Liver (tissue), 9 donors: ENCODE data around the gene IGSF3. TPM values are rescaled to one million over a fixed set of nuclear protein-coding genes. Genes with fewer than 3 reads are reported as not detected.

Source experiments
- DNase-seq: peaks from one replicate; pipeline ENCODE4 v3.0.0-alpha.2; 2017; ENCODE audit warnings: low spot score
- H3K27ac ChIP-seq, 2 donors: one replicate each; pipeline ENCODE4 v1.7.0; 2013; ENCODE audit warnings: inconsistent platforms in 2 of 2, low read length in 2 of 2, control low read depth in 1 of 2, low read depth in 1 of 2, mild to moderate bottlenecking in 1 of 2
- H3K27me3 ChIP-seq, 4 donors: one replicate each; pipeline versions ENCODE4 v1.6.1 to v1.7.0; 2013; ENCODE audit warnings: low read length in 3 of 4, inconsistent platforms in 1 of 4, mild to moderate bottlenecking in 1 of 4, moderate library complexity in 1 of 4; ENCODE audit not compliant: control insufficient read depth in 4 of 4, insufficient read depth in 4 of 4
- H3K36me3 ChIP-seq, 4 donors: one replicate each; pipeline versions ENCODE4 v1.6.1 to v1.7.0; 2013; ENCODE audit warnings: low read length in 3 of 4, mild to moderate bottlenecking in 3 of 4, low read depth in 1 of 4, moderate library complexity in 1 of 4; ENCODE audit not compliant: control insufficient read depth in 4 of 4, insufficient read depth in 3 of 4
- H3K4me1 ChIP-seq, 4 donors: one replicate each; pipeline versions ENCODE4 v1.6.1 to v1.7.0; 2013; ENCODE audit warnings: low read length in 3 of 4, mild to moderate bottlenecking in 3 of 4, moderate library complexity in 1 of 4; ENCODE audit not compliant: control insufficient read depth in 4 of 4, insufficient read depth in 4 of 4
- H3K4me3 ChIP-seq, 3 donors: one replicate each; pipeline versions ENCODE4 v1.6.1 to v1.7.0; 2013; ENCODE audit warnings: low read length in 3 of 3, control low read depth in 1 of 3, low read depth in 1 of 3, mild to moderate bottlenecking in 1 of 3
- H3K9ac ChIP-seq, 2 donors: one replicate each; pipeline ENCODE4 v1.7.0; 2013; ENCODE audit warnings: low read length in 2 of 2, mild to moderate bottlenecking in 2 of 2, moderate library complexity in 2 of 2, control low read depth in 1 of 2, low read depth in 1 of 2
- H3K9me3 ChIP-seq, 4 donors: one replicate each; pipeline versions ENCODE4 v1.6.1 to v1.7.0; 2013; ENCODE audit warnings: low read length in 3 of 4; ENCODE audit not compliant: control insufficient read depth in 4 of 4
- FOXA1 ChIP-seq: IDR thresholded peaks from 2 replicates; pipeline ENCODE4 v1.6.1; 2016; ENCODE audit warnings: antibody characterized with exemption
- HNF4G ChIP-seq: IDR thresholded peaks from 2 replicates; pipeline ENCODE4 v1.6.1; 2016; ENCODE audit warnings: antibody characterized with exemption
- JUND ChIP-seq, 2 donors: IDR thresholded peaks; 2 replicates each; pipeline ENCODE4 v1.6.1; 2016; ENCODE audit warnings: antibody characterized with exemption in 2 of 2
- RAD21 ChIP-seq, 2 donors: IDR thresholded peaks; 2 replicates each; pipeline ENCODE4 v1.6.1; 2016; ENCODE audit warnings: antibody characterized with exemption in 2 of 2, mild to moderate bottlenecking in 2 of 2
- TAF1 ChIP-seq: conservative IDR thresholded peaks from 2 replicates; pipeline ENCODE4 v1.6.1; 2016; ENCODE audit warnings: antibody characterized with exemption, mild to moderate bottlenecking
- YY1 ChIP-seq: IDR thresholded peaks from 2 replicates; pipeline ENCODE4 v1.6.1; 2016; ENCODE audit warnings: antibody characterized with exemption, mild to moderate bottlenecking
- WGBS: extraction: QIAGEN DNeasy Blood & Tissue Kit; methylation state at CpG from one replicate; pipeline ENCODE4 v1.1.7; 2013; 5-methylcytosine and 5-hydroxymethylcytosine counted together
- polyA plus RNA-seq, 2 donors: library from polyadenylated mRNA; stranded (reverse) in 1 of 2; unstranded in 1 of 2; fragments of 200-250 nt in 1 of 2; fragments of >200 nt in 1 of 2; fragmentation: Nextera tagmentation in 1 of 2; extraction: Ambion mirVana in 1 of 2; gene quantifications; one replicate each; pipeline versions ENCODE4 v1.2.1 to v1.2.3, GENCODE V29; 2013 to 2015
- total RNA-seq, 2 donors: library from RNA; depleted of rRNA; stranded (reverse); fragments of >200 nt; gene quantifications; one replicate each; pipeline ENCODE4 v1.2.3, GENCODE V29; 2014
- TF ChIP-seq, protein P1 (sequence below): IDR thresholded peaks from 2 replicates; pipeline ENCODE4 v1.6.1; 2016; ENCODE audit warnings: antibody characterized with exemption, mild to moderate bottlenecking
- TF ChIP-seq, protein P2 (sequence below): IDR thresholded peaks from 2 replicates; pipeline ENCODE4 v1.6.1; 2016; ENCODE audit warnings: antibody characterized with exemption
- TF ChIP-seq, protein P3 (sequence below): IDR thresholded peaks from 2 replicates; pipeline ENCODE4 v1.6.1; 2016; ENCODE audit warnings: antibody characterized with exemption
- TF ChIP-seq, protein P4 (sequence below): fragments of 150-350 bp; IDR thresholded peaks from 2 replicates; pipeline ENCODE4 v1.5.1; 2017; ENCODE audit warnings: improper control_type of control experiment, low read depth, low read length; ENCODE audit not compliant: missing input control
- donor health status: healthy.
- donor health status: healthy.
- donor health status: healthy.
- donor health status: healthy.
- donor health status: healthy.

IGSF3 gene
- total and polyA plus RNA-seq, 4 donors: 0.14 to 5.4 (median 0.68) TPM

DNA sequence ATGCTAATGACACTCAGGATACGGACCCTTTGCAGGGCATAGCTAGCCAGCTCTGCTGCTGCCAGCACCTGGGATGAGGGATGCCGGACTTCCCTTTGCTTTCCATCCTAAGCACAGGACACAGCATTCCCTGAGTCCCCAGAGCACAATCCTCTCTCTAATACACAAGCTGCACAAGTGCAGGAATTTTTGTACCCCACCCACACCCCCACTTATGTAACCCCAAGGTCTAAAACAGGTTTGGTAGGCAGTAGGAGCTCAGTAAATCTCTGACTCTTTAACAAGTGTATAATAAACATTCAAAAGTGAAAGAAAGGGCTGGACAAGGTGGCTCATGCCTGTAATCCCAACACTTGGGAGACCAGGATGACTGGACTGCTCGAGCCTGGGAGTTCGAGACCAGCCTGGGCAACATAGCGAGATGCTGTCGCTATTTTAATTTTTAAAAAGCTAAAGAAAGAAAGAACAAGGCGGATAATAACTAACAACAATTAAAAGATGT is 42.2 kb upstream of the IGSF3 start:
- Histone ChIP-seq H3K27ac (no peak overlapping the region), H3K4me1 (no peaks in the 10 kb centered on the region), H3K27me3 (no peaks in the 10 kb centered on the region), H3K36me3 (no peaks in the 10 kb centered on the region), H3K9me3 (no peaks in the 10 kb centered on the region), H3K4me3 (no peak overlapping the region), H3K9ac (no peak overlapping the region)
- TF ChIP-seq JUND (IDR thresholded peaks at IDR 0.05) (no peak), TAF1 (no peak), RAD21 (IDR thresholded peaks at IDR 0.05) (no peak), YY1 (no peak)
- TF ChIP-seq, protein P1, sequence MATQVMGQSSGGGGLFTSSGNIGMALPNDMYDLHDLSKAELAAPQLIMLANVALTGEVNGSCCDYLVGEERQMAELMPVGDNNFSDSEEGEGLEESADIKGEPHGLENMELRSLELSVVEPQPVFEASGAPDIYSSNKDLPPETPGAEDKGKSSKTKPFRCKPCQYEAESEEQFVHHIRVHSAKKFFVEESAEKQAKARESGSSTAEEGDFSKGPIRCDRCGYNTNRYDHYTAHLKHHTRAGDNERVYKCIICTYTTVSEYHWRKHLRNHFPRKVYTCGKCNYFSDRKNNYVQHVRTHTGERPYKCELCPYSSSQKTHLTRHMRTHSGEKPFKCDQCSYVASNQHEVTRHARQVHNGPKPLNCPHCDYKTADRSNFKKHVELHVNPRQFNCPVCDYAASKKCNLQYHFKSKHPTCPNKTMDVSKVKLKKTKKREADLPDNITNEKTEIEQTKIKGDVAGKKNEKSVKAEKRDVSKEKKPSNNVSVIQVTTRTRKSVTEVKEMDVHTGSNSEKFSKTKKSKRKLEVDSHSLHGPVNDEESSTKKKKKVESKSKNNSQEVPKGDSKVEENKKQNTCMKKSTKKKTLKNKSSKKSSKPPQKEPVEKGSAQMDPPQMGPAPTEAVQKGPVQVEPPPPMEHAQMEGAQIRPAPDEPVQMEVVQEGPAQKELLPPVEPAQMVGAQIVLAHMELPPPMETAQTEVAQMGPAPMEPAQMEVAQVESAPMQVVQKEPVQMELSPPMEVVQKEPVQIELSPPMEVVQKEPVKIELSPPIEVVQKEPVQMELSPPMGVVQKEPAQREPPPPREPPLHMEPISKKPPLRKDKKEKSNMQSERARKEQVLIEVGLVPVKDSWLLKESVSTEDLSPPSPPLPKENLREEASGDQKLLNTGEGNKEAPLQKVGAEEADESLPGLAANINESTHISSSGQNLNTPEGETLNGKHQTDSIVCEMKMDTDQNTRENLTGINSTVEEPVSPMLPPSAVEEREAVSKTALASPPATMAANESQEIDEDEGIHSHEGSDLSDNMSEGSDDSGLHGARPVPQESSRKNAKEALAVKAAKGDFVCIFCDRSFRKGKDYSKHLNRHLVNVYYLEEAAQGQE: no peak
- no peak for DNase-seq
- WGBS: 93% methylated on average over 7 of the region's 7 CpGs

DNA sequence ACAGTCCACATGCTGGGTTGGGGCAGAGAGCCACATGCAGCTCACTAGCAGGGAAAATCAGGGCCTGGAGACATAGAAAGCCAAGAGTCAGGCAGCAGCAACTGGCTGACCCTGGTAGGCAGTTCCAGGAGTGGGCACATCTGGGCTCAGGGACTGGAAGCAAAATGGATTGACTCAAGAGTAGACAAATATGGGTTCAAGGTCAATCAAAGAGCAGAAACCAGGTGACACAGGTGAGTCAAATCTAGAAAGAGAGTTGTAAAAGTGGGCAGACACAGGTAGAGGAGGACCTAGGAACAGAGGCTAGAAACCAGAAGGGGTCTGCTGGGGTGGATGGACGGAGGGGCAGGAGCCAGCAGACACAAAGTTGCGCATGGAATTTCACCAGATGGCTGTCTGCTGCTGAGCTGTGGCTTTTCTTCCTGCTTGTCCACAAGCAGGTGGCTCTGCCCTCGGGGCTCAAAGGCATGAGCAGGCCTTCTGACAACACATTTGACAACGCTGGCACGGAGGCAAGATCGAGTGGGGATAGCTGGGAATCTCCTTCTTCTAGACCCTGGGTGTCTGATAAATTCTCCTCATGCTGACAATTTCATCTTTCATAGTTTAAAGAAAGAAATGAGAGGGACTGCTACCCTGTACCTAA is 40.8 kb upstream of the IGSF3 start:
- no peak overlapping the region for H3K4me3 ChIP-seq
- no peaks in the 10 kb centered on the region for H3K4me1 ChIP-seq
- TF ChIP-seq TAF1: no peak
- no peak for TF ChIP-seq JUND (IDR thresholded peaks at IDR 0.05)
- DNase-seq: no peak
- no peaks in the 10 kb centered on the region for H3K36me3 ChIP-seq
- H3K9ac ChIP-seq: no peak overlapping the region
- H3K9me3 ChIP-seq: no peaks in the 10 kb centered on the region
- 91% methylated on average over 6 of the region's 6 CpGs for WGBS
- no peak overlapping the region for H3K27ac ChIP-seq
- no peaks in the 10 kb centered on the region for H3K27me3 ChIP-seq

DNA sequence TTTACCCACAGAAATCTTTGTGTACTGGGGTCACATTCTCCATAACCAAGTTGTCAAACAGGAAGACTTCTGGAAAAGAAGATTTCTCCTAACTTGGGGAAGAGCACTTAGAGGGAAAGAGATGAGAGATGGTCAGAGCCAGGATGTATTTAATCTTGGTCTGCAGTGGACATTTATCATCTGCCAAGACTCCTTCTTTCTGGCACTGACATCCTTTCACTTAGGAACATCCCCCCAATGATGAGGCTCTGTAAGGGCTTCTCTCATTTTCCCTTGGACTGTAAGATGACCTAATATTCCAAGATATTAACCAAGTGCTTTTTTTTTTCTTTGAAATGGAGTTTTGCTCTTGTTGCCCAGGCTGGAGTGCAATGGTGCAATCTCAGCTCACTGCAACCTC is 39.3 kb upstream of the IGSF3 start:
- Histone ChIP-seq H3K27me3 (no peaks in the 10 kb centered on the region), H3K4me1 (no peaks in the 10 kb centered on the region), H3K9me3 (no peaks in the 10 kb centered on the region), H3K9ac (no peak overlapping the region), H3K36me3 (no peaks in the 10 kb centered on the region), H3K4me3 (no peak overlapping the region), H3K27ac (no peak overlapping the region)
- TF ChIP-seq RAD21 (IDR thresholded peaks at IDR 0.05): no peak
- no peak for DNase-seq

DNA sequence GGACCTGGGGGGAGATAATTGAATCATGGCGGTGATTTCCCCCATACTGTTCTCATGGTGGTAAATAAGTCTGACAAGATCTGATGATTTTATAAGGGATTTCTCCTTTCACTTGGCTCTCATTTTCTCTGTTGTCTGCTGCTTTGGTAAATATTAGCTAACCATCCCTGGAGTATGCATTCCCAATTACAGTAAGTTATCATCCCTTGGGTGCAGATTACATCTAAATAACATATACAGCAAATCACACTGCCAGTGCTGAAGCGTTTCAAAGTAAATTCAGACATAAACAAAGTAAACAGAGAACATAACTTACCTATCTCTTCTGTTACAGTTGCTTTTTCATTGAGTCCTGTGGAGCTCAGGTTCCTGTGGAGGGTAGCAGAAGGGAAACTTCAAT is 38.6 kb upstream of the IGSF3 start:
- Histone ChIP-seq H3K9ac (no peak overlapping the region), H3K36me3 (no peaks in the 10 kb centered on the region), H3K4me3 (no peak overlapping the region), H3K4me1 (no peaks in the 10 kb centered on the region), H3K27me3 (no peaks in the 10 kb centered on the region), H3K27ac (no peak overlapping the region), H3K9me3 (no peaks in the 10 kb centered on the region)
- DNase-seq: no peak
- TF ChIP-seq, protein P2, sequence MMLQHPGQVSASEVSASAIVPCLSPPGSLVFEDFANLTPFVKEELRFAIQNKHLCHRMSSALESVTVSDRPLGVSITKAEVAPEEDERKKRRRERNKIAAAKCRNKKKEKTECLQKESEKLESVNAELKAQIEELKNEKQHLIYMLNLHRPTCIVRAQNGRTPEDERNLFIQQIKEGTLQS: no peak
- TF ChIP-seq, protein P3, sequence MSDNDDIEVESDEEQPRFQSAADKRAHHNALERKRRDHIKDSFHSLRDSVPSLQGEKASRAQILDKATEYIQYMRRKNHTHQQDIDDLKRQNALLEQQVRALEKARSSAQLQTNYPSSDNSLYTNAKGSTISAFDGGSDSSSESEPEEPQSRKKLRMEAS: no peak
- TF ChIP-seq TAF1: no peak
- no peak for TF ChIP-seq FOXA1
- TF ChIP-seq YY1: no peak
- TF ChIP-seq RAD21 (IDR thresholded peaks at IDR 0.05): no peak
- TF ChIP-seq HNF4G: no peak
- TF ChIP-seq, protein P1: no peak
- TF ChIP-seq, protein P4, sequence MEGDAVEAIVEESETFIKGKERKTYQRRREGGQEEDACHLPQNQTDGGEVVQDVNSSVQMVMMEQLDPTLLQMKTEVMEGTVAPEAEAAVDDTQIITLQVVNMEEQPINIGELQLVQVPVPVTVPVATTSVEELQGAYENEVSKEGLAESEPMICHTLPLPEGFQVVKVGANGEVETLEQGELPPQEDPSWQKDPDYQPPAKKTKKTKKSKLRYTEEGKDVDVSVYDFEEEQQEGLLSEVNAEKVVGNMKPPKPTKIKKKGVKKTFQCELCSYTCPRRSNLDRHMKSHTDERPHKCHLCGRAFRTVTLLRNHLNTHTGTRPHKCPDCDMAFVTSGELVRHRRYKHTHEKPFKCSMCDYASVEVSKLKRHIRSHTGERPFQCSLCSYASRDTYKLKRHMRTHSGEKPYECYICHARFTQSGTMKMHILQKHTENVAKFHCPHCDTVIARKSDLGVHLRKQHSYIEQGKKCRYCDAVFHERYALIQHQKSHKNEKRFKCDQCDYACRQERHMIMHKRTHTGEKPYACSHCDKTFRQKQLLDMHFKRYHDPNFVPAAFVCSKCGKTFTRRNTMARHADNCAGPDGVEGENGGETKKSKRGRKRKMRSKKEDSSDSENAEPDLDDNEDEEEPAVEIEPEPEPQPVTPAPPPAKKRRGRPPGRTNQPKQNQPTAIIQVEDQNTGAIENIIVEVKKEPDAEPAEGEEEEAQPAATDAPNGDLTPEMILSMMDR: no peak
- 70% methylated on average over 2 of the region's 2 CpGs for WGBS
